ENCODE results near the gene EML6.

Gene EML6

GRCh38 chr2:54706622-54707021, 16.8 kb upstream of the EML6 start:
- DNase-seq (ENCODE audit: low read depth), result no peak

GRCh38 chr2:54708584-54709335, 14.7 kb upstream of the EML6 start:
- DNase-seq (ENCODE audit: low read depth), result no peak

- DNase-seq (ENCODE audit: low read depth), result no peak
These were observed 14.1 kb upstream of the EML6 start for GRCh38 chr2:54709336-54709809.

GRCh38 chr2:54710216-54710615, 13.2 kb upstream of the EML6 start:
- no peak for DNase-seq (ENCODE audit: low read depth)

- no peak for DNase-seq (ENCODE audit: low read depth)
These were observed 10.9 kb upstream of the EML6 start for GRCh38 chr2:54712516-54712915.

GRCh38 chr2:54714996-54715395, 8.5 kb upstream of the EML6 start:
- DNase-seq (ENCODE audit: low read depth), result no peak

- no peak for DNase-seq (ENCODE audit: low read depth)
These were observed 7.1 kb upstream of the EML6 start for GRCh38 chr2:54716375-54716774.

GRCh38 chr2:54720563-54720962, 2.9 kb upstream of the EML6 start:
- no peak for DNase-seq (ENCODE audit: low read depth)

- DNase-seq (ENCODE audit: low read depth), result no peak
These were observed 821 bp upstream of the EML6 start for GRCh38 chr2:54722641-54723040.

GRCh38 chr2:54723996-54724559, 616 bp downstream of the EML6 start:
- DNase-seq (ENCODE audit: low read depth), result no peak

GRCh38 chr2:54724560-54725342, 1.3 kb downstream of the EML6 start:
- DNase-seq (ENCODE audit: low read depth), result no peak

GRCh38 chr2:54725343-54726099, 2.1 kb downstream of the EML6 start:
- no peak for DNase-seq (ENCODE audit: low read depth)

- DNase-seq (ENCODE audit: low read depth), result no peak
These were observed 3.0 kb downstream of the EML6 start for GRCh38 chr2:54726431-54726830.

GRCh38 chr2:54726940-54727339, 3.5 kb downstream of the EML6 start:
- no peak for DNase-seq (ENCODE audit: low read depth)

- no peak for DNase-seq (ENCODE audit: low read depth)
These were observed 5.2 kb downstream of the EML6 start for GRCh38 chr2:54728669-54729120.

- no peak for DNase-seq (ENCODE audit: low read depth)
These were observed 12.2 kb downstream of the EML6 start for GRCh38 chr2:54735636-54736035.

- no peak for DNase-seq (ENCODE audit: low read depth)
These were observed 14.8 kb downstream of the EML6 start for GRCh38 chr2:54738281-54738680.

- DNase-seq (ENCODE audit: low read depth), result no peak
These were observed 16.9 kb downstream of the EML6 start for GRCh38 chr2:54740333-54740732.

- DNase-seq (ENCODE audit: low read depth), result no peak
These were observed 17.8 kb downstream of the EML6 start for GRCh38 chr2:54741250-54741649.

GRCh38 chr2:54750040-54750439, 26.6 kb downstream of the EML6 start:
- DNase-seq (ENCODE audit: low read depth), result no peak

GRCh38 chr2:54752439-54752838, 29.0 kb downstream of the EML6 start:
- DNase-seq (ENCODE audit: low read depth), result no peak

- no peak for DNase-seq (ENCODE audit: low read depth)
These were observed 32.3 kb downstream of the EML6 start for GRCh38 chr2:54755641-54756326.

All from activated gamma-delta T cell treated with anti-CD3 and anti-CD28 coated beads, Interleukin-2, amount 50 U/mL, for 16 hours (primary cell).